WERI-Rb-1 (cell line): ENCODE data around the gene SLC32A1.
A peak's percentile ranks its signal among the peaks of the same experiment; 100 is the strongest.

Experiments
- DNase-seq: peaks from one replicate; pipeline ENCODE4 v3.0.0-alpha.2; 2020
- H3K27ac ChIP-seq: fragments of 250-450 bp; sonication (Bioruptor Pico); 2 replicates; pipeline ENCODE4 v1.5.1; 2020; ENCODE audit warnings: mild to moderate bottlenecking, moderate library complexity
- H3K27me3 ChIP-seq: fragments of 250-450 bp; sonication (Bioruptor Pico); 2 replicates; pipeline ENCODE4 v1.5.1; 2021; ENCODE audit warnings: mild to moderate bottlenecking, low read depth, moderate library complexity; ENCODE audit not compliant: insufficient read depth, severe bottlenecking
- H3K36me3 ChIP-seq: fragments of 250-450 bp; sonication (Bioruptor Pico); 2 replicates; pipeline ENCODE4 v1.5.1; 2020; ENCODE audit warnings: mild to moderate bottlenecking, moderate library complexity
- H3K4me3 ChIP-seq: 2 replicates; pipeline ENCODE4 v1.5.1; 2011; ENCODE audit warnings: low read depth, mild to moderate bottlenecking, control low read depth, low read length
- H3K9me3 ChIP-seq: fragments of 250-450 bp; sonication (Bioruptor Pico); 2 replicates; pipeline ENCODE4 v1.5.1; 2021; ENCODE audit warnings: mild to moderate bottlenecking, moderate library complexity; ENCODE audit not compliant: severe bottlenecking
- CTCF ChIP-seq: IDR thresholded peaks from 2 replicates; pipeline ENCODE4 v1.5.1; 2011; ENCODE audit warnings: low read depth, mild to moderate bottlenecking, control low read depth, inconsistent platforms, low read length

Gene SLC32A1

GRCh38 chr20:38700926-38701325 is 23.4 kb upstream of the SLC32A1 start:
- no peaks in the 10 kb centered on the region for H3K9me3 ChIP-seq
- TF ChIP-seq CTCF = no peak
- H3K4me3 ChIP-seq = no peak overlapping the region
- H3K36me3 ChIP-seq = no peaks in the 10 kb centered on the region
- DNase-seq = no peak
- H3K27ac ChIP-seq = no peak overlapping the region
- no peaks in the 10 kb centered on the region for H3K27me3 ChIP-seq

- Histone ChIP-seq H3K4me3 (no peak overlapping the region), H3K9me3 (no peaks in the 10 kb centered on the region), H3K27ac (no peak overlapping the region), H3K27me3 (no peaks in the 10 kb centered on the region), H3K36me3 (no peaks in the 10 kb centered on the region)
- no peak for DNase-seq
- TF ChIP-seq CTCF = no peak
Observed at GRCh38 chr20:38703526-38703925, 20.8 kb upstream of the SLC32A1 start.

- no peaks in the 10 kb centered on the region for H3K36me3 ChIP-seq
- no peak for DNase-seq
- no peak overlapping the region for H3K4me3 ChIP-seq
- no peak overlapping the region for H3K27ac ChIP-seq
- no peaks in the 10 kb centered on the region for H3K27me3 ChIP-seq
- TF ChIP-seq CTCF = no peak
- no peaks in the 10 kb centered on the region for H3K9me3 ChIP-seq
Observed at GRCh38 chr20:38704136-38704535, 20.1 kb upstream of the SLC32A1 start.

- Histone ChIP-seq H3K36me3 (no peaks in the 10 kb centered on the region), H3K27ac (peak overlapping the region; percentile 35), H3K4me3 (no peak overlapping the region), H3K9me3 (no peaks in the 10 kb centered on the region), H3K27me3 (no peaks in the 10 kb centered on the region)
- DNase-seq = peak; percentile 84
- no peak for TF ChIP-seq CTCF
Observed at GRCh38 chr20:38706509-38706908, 17.8 kb upstream of the SLC32A1 start.

GRCh38 chr20:38714308-38714707 is 10.0 kb upstream of the SLC32A1 start:
- no peak for DNase-seq
- Histone ChIP-seq H3K27ac (no peak overlapping the region), H3K36me3 (no peaks in the 10 kb centered on the region), H3K9me3 (no peaks in the 10 kb centered on the region), H3K4me3 (no peak overlapping the region), H3K27me3 (peaks cover 3% of the 10 kb centered on the region)
- TF ChIP-seq CTCF = no peak

GRCh38 chr20:38715646-38716045 is 8.6 kb upstream of the SLC32A1 start:
- DNase-seq = no peak
- Histone ChIP-seq H3K36me3 (no peaks in the 10 kb centered on the region), H3K4me3 (no peak overlapping the region), H3K27ac (no peak overlapping the region), H3K27me3 (peaks cover 8% of the 10 kb centered on the region), H3K9me3 (no peaks in the 10 kb centered on the region)
- no peak for TF ChIP-seq CTCF
